ENCODE measurements around the gene SLC8A2.

Gene SLC8A2

DNA sequence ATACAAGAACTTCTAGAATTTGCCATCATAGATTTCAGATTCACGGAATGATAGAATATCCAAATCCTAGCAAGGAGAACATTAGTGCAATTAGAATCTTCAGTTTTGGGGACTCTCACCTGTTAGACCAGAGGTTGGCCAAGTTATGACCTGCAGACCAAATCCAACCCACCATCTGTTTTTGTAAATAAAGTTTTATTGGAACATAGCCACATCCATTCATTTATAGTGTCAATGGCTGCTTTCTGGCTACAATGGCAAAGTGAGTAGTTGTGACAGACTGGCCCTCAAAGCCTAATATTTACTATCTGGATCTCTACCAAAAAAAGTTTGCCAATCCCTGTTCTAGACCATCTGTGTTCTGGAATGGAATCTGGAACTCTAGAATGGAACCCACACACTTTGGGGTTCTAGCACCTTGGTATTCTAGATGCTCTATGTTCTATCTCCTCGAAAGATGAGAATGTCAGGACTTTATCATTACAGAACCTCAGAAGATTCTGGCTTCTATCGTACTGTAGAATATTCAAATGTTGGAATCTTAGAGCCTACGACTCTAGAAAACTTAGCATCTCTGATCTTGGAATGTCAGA lies 9.9 kb upstream of the SLC8A2 start:
- no peak for DNase-seq (ENCODE audit: extremely low read depth, low read depth)
- H3K4me3 ChIP-seq (replicated peaks; ENCODE audit: low read depth, low read length): no peak overlapping the region
- no peak for TF ChIP-seq CTCF (IDR thresholded peaks at IDR 0.05; ENCODE audit: low read depth, low read length, missing control alignments)

DNA sequence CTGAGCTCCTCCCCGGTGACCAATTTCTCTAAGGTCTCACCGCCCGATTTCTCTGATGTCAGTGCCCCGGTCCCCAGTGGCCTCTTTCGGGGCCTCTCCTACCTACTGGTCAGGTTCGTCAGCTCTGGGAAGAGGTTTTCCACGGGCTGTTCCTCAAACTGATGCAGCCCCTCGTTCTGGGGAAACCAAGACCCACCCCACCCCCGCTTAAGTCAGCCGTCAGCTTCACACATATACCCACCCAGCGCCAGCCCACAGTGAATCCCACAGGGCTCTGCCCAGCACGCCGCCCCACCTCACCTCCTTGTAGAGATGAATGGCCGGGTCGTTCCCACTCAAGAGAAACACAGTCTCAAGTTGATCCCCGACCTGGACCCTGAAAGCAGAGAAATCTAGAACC lies 9.0 kb upstream of the SLC8A2 start:
- H3K4me3 ChIP-seq (replicated peaks; ENCODE audit: low read depth, low read length): no peak overlapping the region
- DNase-seq (ENCODE audit: extremely low read depth, low read depth): no peak
- no peak for TF ChIP-seq CTCF (IDR thresholded peaks at IDR 0.05; ENCODE audit: low read depth, low read length, missing control alignments)

GRCh38 chr19:47479701-47480503 lies 8.2 kb upstream of the SLC8A2 start:
- H3K4me3 ChIP-seq (replicated peaks; ENCODE audit: low read depth, low read length): no peak overlapping the region
- TF ChIP-seq CTCF (IDR thresholded peaks at IDR 0.05; ENCODE audit: low read depth, low read length, missing control alignments): no peak
- DNase-seq (ENCODE audit: extremely low read depth, low read depth): no peak

GRCh38 chr19:47476438-47476972 lies 4.8 kb upstream of the SLC8A2 start:
- no peak overlapping the region for H3K4me3 ChIP-seq (replicated peaks; ENCODE audit: low read depth, low read length)
- DNase-seq (ENCODE audit: extremely low read depth, low read depth): no peak
- TF ChIP-seq CTCF (IDR thresholded peaks at IDR 0.05; ENCODE audit: low read depth, low read length, missing control alignments): no peak

GRCh38 chr19:47475465-47475864 lies 3.8 kb upstream of the SLC8A2 start:
- no peak overlapping the region for H3K4me3 ChIP-seq (replicated peaks; ENCODE audit: low read depth, low read length)
- no peak for TF ChIP-seq CTCF (IDR thresholded peaks at IDR 0.05; ENCODE audit: low read depth, low read length, missing control alignments)
- no peak for DNase-seq (ENCODE audit: extremely low read depth, low read depth)

- no peak for DNase-seq (ENCODE audit: extremely low read depth, low read depth)
- H3K4me3 ChIP-seq (replicated peaks; ENCODE audit: low read depth, low read length): no peak overlapping the region
- TF ChIP-seq CTCF (IDR thresholded peaks at IDR 0.05; ENCODE audit: low read depth, low read length, missing control alignments): no peak
Measured at GRCh38 chr19:47473336-47473735, 1.6 kb upstream of the SLC8A2 start.

Data from HFF-Myc (cell line).